Measurements from ENCODE around the gene SMIM43. TPM values are rescaled to one million over a fixed set of nuclear protein-coding genes. Genes with fewer than 3 reads are reported as not detected.

The SMIM43 gene
- total and polyA plus RNA-seq, 2 of the 8 experiments (the other 6 are each of a cell fraction or from before 2014, with no cell fraction given), result 0.50 to 0.94 TPM

DNA sequence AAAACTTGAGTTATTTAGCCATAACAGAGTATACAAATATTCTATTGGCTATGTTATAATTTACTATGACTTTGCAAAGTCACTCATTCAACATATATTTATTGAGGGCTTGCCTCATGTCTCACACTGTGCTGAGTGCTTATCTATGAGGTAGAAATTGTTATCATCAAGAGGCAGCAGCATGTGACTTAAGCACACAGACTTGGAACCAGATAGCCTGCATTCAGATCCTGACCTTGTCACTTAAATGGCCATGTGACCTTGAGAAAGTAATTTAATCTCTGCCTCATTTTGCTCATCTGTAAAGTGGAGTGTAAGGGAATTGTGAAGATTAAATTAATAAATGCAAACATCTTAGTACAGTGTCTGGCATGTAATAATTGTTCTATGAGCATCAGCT, 26.0 kb upstream of the SMIM43 start (continued):
- TF ChIP-seq, protein P1, sequence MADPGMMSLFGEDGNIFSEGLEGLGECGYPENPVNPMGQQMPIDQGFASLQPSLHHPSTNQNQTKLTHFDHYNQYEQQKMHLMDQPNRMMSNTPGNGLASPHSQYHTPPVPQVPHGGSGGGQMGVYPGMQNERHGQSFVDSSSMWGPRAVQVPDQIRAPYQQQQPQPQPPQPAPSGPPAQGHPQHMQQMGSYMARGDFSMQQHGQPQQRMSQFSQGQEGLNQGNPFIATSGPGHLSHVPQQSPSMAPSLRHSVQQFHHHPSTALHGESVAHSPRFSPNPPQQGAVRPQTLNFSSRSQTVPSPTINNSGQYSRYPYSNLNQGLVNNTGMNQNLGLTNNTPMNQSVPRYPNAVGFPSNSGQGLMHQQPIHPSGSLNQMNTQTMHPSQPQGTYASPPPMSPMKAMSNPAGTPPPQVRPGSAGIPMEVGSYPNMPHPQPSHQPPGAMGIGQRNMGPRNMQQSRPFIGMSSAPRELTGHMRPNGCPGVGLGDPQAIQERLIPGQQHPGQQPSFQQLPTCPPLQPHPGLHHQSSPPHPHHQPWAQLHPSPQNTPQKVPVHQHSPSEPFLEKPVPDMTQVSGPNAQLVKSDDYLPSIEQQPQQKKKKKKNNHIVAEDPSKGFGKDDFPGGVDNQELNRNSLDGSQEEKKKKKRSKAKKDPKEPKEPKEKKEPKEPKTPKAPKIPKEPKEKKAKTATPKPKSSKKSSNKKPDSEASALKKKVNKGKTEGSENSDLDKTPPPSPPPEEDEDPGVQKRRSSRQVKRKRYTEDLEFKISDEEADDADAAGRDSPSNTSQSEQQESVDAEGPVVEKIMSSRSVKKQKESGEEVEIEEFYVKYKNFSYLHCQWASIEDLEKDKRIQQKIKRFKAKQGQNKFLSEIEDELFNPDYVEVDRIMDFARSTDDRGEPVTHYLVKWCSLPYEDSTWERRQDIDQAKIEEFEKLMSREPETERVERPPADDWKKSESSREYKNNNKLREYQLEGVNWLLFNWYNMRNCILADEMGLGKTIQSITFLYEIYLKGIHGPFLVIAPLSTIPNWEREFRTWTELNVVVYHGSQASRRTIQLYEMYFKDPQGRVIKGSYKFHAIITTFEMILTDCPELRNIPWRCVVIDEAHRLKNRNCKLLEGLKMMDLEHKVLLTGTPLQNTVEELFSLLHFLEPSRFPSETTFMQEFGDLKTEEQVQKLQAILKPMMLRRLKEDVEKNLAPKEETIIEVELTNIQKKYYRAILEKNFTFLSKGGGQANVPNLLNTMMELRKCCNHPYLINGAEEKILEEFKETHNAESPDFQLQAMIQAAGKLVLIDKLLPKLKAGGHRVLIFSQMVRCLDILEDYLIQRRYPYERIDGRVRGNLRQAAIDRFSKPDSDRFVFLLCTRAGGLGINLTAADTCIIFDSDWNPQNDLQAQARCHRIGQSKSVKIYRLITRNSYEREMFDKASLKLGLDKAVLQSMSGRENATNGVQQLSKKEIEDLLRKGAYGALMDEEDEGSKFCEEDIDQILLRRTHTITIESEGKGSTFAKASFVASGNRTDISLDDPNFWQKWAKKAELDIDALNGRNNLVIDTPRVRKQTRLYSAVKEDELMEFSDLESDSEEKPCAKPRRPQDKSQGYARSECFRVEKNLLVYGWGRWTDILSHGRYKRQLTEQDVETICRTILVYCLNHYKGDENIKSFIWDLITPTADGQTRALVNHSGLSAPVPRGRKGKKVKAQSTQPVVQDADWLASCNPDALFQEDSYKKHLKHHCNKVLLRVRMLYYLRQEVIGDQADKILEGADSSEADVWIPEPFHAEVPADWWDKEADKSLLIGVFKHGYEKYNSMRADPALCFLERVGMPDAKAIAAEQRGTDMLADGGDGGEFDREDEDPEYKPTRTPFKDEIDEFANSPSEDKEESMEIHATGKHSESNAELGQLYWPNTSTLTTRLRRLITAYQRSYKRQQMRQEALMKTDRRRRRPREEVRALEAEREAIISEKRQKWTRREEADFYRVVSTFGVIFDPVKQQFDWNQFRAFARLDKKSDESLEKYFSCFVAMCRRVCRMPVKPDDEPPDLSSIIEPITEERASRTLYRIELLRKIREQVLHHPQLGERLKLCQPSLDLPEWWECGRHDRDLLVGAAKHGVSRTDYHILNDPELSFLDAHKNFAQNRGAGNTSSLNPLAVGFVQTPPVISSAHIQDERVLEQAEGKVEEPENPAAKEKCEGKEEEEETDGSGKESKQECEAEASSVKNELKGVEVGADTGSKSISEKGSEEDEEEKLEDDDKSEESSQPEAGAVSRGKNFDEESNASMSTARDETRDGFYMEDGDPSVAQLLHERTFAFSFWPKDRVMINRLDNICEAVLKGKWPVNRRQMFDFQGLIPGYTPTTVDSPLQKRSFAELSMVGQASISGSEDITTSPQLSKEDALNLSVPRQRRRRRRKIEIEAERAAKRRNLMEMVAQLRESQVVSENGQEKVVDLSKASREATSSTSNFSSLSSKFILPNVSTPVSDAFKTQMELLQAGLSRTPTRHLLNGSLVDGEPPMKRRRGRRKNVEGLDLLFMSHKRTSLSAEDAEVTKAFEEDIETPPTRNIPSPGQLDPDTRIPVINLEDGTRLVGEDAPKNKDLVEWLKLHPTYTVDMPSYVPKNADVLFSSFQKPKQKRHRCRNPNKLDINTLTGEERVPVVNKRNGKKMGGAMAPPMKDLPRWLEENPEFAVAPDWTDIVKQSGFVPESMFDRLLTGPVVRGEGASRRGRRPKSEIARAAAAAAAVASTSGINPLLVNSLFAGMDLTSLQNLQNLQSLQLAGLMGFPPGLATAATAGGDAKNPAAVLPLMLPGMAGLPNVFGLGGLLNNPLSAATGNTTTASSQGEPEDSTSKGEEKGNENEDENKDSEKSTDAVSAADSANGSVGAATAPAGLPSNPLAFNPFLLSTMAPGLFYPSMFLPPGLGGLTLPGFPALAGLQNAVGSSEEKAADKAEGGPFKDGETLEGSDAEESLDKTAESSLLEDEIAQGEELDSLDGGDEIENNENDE (IDR thresholded peaks at IDR 0.05; ENCODE audit: insufficient replicate concordance, low read length), result no peak
- TF ChIP-seq, protein P2, sequence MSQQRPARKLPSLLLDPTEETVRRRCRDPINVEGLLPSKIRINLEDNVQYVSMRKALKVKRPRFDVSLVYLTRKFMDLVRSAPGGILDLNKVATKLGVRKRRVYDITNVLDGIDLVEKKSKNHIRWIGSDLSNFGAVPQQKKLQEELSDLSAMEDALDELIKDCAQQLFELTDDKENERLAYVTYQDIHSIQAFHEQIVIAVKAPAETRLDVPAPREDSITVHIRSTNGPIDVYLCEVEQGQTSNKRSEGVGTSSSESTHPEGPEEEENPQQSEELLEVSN (IDR thresholded peaks at IDR 0.05), result no peak
- TF ChIP-seq SIX5 (IDR thresholded peaks at IDR 0.05; ENCODE audit: low read depth, low read length), result no peak
- no peak for TF ChIP-seq TEAD4 (IDR thresholded peaks at IDR 0.05; ENCODE audit: low read depth, low read length)
- TF ChIP-seq, protein P3, sequence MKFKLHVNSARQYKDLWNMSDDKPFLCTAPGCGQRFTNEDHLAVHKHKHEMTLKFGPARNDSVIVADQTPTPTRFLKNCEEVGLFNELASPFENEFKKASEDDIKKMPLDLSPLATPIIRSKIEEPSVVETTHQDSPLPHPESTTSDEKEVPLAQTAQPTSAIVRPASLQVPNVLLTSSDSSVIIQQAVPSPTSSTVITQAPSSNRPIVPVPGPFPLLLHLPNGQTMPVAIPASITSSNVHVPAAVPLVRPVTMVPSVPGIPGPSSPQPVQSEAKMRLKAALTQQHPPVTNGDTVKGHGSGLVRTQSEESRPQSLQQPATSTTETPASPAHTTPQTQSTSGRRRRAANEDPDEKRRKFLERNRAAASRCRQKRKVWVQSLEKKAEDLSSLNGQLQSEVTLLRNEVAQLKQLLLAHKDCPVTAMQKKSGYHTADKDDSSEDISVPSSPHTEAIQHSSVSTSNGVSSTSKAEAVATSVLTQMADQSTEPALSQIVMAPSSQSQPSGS (IDR thresholded peaks at IDR 0.05; ENCODE audit: low read length), result no peak
- no peak for TF ChIP-seq KDM1A (IDR thresholded peaks at IDR 0.05; ENCODE audit: borderline replicate concordance, low read length)
- no peak for TF ChIP-seq RXRA (IDR thresholded peaks at IDR 0.05; ENCODE audit: insufficient read depth, low read depth, low read length)
- no peak for TF ChIP-seq BRCA1 (IDR thresholded peaks at IDR 0.05; ENCODE audit: low read depth, low read length)
- no peak for TF ChIP-seq KDM5A (IDR thresholded peaks at IDR 0.05; ENCODE audit: low read length)
- TF ChIP-seq GABPA (IDR thresholded peaks at IDR 0.05; ENCODE audit: borderline replicate concordance, insufficient read depth, low read length), result no peak

All from H1 (cell line).